ENCODE results near the gene G6PD. TPM values are rescaled to one million over a fixed set of nuclear protein-coding genes. Genes with fewer than 3 reads are reported as not detected.
A peak's percentile ranks its signal among the peaks of the same experiment; 100 is the strongest.

G6PD gene
- total RNA-seq, 1 donor from 2014 or later, result 16.9 TPM

DNA sequence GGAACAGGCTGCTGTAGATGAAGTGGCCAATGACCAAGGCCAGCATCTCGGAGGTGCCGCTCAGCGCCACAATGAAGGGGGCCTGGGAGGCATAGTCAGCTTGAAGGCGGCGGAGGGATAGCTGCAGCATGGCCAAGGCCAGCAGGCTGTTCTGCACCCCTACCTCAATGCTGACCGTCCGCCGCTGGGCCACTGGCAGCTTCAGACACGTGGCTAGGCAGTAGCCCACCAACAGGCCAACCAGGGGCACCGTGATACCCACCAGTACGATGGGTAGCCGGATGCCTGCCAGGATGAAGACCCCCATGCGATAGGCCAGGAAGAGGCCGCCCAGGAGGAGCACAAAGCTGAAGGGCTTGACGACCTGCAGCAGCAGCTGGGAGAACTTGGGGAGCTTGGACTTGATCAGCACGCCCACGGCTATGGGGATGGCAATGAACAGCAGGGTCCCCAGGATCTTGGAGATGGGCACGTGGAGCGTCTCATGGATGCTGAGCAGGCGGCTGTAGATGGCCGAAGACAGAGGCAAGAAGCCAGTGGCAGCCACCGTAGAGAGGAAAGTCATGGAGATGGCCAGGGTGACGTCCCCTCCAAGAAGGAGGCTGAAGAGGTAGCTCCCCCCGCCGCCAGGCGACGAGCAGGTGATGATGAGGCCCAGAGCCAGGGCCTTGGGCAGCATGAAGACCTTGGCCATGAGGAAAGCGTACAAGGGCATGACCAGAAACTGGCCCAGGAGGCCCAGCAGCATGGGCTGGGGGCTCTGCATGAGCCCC lies 58.9 kb downstream of the G6PD start:
- no peak for DNase-seq (ENCODE audit: low read depth in 2 of 2)

DNA sequence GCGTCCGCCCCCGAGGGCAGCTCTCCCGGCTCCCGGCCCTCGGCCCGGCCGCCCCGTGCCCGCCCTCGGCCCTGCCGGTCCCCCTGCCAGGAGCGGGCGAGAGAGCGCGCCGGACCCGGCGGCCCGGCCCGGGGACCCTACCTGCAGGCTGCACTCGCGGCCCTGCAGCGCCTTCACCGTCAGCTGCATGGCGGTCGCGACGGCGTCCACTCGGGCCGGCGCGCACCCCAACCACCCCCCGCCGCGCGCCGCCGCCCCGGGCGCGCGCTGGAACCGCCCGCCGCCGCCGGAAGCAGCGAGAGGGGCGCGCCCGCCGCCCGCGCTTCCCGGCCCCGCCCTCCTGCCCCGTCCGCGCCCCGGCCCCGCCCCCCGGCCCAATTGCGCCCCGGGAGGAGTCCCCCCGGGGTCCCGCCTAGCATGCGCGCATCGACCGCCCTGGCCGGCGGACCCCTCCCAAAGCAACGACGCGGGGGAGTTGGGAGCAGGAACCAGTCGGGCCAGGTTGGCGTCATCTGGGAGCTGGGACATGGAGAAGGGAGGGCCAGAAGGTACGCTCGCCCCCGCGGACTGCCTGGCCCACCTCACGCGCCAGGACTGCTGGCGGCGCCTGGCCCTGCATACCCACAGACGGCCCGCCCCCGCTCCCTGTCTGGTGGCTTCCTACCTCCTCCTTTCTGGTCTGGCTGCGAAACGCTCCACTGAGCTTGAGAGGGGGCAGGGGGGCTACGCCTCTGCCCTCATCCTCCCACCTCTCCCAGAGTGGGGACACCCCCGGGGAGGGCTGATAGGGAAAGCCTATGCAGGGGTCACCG lies 60.0 kb downstream of the G6PD start, which contains the start of gene UBL4A:
UBL4A (minus strand) TSS at position 220 of the 812 bp plus-strand sequence; CDS start at position 189, 31 bp downstream.
- DNase-seq (ENCODE audit: low read depth in 2 of 2), result peak; percentile 23 to 69

DNA sequence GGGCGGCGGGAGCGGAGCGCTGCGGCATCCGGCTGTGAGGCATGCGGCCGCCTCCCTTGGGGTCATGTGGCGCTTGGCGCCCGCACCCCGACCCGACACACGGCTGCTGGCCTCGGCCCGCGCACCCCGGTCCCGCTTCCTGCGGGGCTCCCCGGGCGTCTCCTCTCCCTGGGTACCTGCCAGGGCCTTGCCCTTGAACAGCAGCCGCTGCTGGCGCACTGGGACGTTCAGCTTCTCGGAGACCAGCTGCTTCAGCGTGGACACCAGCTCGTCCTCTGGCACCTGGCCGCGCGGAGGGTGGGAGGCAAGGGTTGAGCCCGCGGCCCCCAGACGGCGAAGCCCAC lies 60.6 kb downstream of the G6PD start:
- peak; percentile 5 to 15 for DNase-seq (ENCODE audit: low read depth in 2 of 2)

DNA sequence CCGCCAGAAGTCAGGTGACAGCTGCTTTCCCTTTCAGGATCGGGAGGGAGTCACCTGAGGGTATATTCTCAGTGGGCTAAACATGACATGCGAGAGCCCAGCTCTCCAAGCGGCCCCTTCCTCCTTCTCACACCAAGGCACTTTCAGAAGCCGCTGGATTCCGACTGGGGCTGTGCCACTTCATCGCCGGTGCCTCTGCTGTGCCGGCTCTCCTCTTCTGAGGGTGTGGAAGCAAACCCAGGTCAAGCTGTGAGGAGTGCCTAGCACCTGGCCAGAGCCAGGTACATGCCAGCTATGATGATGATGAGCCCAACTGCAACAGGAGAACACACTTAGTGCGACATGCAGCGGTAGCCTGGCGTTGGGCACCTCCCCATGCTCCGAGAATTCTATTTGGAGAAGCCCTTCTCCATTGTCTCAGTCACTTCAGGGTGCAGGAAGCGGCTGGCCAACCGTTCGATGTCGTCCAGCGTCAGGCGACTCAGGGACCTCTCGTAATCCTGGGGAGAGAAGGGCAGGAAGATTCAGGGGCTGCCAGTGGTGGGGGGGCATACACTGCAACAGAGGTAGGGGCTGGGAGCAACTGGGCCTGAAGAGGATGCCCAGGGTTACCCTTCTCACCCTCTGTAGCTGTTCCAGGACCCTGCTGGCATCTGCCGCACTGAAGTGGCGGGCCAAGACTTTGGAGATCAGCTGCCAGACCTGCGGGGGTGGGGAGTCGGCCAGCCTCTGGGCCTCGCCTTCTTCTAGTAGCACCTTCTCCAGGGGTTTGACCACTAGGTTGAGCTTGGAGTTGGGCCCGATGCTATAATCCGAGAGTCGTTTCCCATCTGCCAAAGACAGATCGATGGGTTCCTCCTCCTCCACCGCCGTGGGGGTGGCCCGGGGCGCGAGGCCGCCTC lies 61.2 kb downstream of the G6PD start:
- DNase-seq (ENCODE audit: low read depth in 2 of 2), result no peak

DNA sequence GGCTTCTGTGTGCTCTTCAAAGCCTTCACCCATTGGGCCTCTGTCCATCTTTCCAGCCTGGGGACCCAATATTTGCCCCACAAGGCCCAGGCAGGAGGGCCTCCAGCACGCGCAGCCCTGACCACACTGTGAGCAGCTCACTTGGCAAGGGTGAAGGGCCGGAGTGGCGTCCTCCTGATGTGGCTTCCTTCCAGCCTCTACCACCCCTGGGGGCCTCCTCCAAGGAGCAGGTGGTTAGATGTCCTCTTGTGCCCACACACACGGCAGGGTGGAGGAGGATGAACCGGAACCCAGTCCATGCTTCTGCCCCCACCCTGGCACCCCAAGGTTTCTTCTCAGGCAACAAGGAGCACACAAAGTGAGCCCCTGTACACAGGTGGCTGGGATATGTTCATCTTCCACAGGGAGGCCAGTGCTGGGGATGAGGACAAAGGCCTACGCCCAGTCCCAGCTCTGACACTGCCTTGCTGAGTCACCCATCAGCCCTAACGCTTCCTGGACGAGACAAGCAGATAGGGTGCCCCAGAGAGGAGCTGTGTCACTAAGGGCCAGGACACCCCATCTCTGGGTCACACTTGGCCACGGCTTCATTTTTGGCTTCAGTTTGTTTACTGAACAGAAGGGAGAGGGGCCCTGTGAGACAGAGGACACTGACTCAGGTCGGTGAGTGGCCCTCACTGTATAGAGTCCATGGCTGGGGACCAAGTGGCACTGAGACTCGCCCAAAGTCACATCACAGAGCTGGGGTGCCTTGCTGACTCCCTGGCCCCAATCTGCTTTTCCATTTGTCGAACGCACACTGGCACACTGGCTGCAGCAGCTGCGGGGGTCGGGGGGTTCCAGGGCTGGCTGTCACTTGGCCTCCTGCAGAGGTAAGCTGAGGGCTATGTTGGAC lies 62.1 kb downstream of the G6PD start:
- DNase-seq (ENCODE audit: low read depth in 2 of 2), result peak in 1 of 2 donors; percentile 16

DNA sequence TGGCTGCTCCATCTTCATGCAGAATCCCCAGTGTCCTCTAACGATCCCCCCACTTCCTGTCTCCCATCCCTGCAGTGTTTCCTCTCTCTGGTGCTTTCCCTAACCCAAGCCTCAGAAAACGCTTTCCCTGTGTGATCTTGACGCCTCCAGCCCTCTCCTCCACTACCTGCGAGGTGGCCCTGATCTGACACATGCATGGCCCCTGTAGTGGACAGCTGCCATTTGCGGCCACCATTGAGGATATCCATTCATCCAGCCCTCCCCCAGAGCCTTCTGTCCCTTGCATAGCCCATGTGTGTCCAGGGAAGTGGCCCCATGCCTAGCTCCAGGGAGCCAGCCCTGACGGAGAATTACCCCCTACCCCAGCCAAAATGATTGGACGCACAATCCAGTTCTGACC lies 63.3 kb downstream of the G6PD start:
- DNase-seq (ENCODE audit: low read depth in 2 of 2), result no peak

DNA sequence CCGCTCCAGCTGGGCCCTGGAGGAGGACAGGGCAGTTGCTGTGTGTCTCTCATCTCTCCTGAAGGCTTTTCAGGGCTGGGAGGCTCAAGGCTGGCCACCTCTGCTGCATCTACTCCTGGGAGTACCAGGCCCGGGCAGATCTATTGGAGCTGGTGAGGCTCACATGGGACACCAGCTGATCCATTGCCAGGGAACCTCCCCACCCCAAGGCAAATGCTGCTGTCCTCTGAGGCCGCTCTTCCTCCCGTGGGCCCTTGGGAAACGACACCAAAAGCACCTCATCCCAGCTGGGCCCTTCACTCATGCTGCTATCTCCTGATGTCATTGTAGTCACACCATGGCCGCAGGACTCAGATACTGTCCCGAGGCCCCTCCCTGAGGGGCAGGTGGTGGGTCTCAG lies 63.9 kb downstream of the G6PD start:
- no peak for DNase-seq (ENCODE audit: low read depth in 2 of 2)

DNA sequence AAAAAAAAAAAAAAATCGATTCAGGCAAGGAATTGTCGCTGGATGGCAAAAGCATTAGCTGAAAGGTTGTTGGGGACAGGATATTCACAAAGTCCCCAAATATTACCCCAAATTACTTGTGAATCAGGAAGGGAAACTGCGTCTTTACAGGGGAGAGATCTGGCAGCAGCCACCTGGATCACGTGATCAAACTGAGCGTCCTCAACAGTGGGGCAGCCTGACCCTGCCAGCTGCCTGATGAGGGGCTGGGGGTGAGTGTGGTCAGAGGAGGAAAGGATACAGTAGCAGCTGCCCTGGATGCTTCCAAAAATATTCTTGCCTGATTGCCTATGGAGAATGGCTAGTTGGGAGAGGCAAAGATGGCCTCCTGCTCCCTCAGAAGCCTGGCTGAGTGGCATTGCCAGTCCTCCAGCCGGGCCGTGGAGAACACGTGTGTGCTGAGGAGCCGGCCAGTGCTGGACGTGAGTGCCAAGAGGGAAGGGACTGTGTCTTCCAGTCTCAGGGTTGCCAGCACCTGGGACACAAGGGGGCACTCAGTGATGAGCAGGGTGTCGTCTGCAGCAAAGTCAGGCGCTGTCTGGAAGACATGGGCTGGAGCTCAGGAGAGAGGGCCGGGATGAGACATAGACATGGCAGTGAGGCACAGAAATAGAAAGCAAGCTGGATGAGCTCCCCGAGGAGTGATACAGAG lies 64.6 kb downstream of the G6PD start:
- DNase-seq (ENCODE audit: low read depth in 2 of 2), result no peak

Other genes starting within 250 kb of the G6PD start
- 781 and 1,159 TPM in 2 replicates for gene FLNA, start 172.2 kb downstream of the G6PD start, total RNA-seq
- 14.5 and 18.1 TPM in 2 replicates for gene EMD, start 167.6 kb downstream of the G6PD start, total RNA-seq
- gene RPL10, start 148.5 kb downstream of the G6PD start, total RNA-seq, result 2,090 and 2,761 TPM in 2 replicates
- 79.1 and 86.3 TPM in 2 replicates for gene DNASE1L1, start 137.6 kb downstream of the G6PD start, total RNA-seq
- gene TAFAZZIN, start 135.3 kb downstream of the G6PD start, total RNA-seq, result 8.5 and 11.9 TPM in 2 replicates
- 53.6 and 64.3 TPM in 2 replicates for gene ATP6AP1, start 118.2 kb downstream of the G6PD start, total RNA-seq
- 24.8 and 59.1 TPM in 2 replicates for gene GDI1, start 109.7 kb downstream of the G6PD start, total RNA-seq
- 45.8 and 51.0 TPM in 2 replicates for gene FAM50A, start 102.7 kb downstream of the G6PD start, total RNA-seq
- 3.7 and 6.3 TPM in 2 replicates for gene PLXNA3, start 88.6 kb downstream of the G6PD start, total RNA-seq
- 12.6 and 19.8 TPM in 2 replicates for gene LAGE3, start 67.6 kb downstream of the G6PD start, total RNA-seq
- 24.6 and 31.3 TPM in 2 replicates for gene UBL4A, start 60.2 kb downstream of the G6PD start, total RNA-seq
- gene SLC10A3, start 56.2 kb downstream of the G6PD start, total RNA-seq, result 8.5 and 14.7 TPM in 2 replicates
- gene FAM3A, start 30.6 kb downstream of the G6PD start, total RNA-seq, result 13.3 and 20.8 TPM in 2 replicates
- 9.2 and 11.7 TPM in 2 replicates for gene IKBKG, start 774 bp upstream of the G6PD start, total RNA-seq
- not detected in 2 replicates for gene CTAG1A, start 38.3 kb upstream of the G6PD start, total RNA-seq
- not detected in 2 replicates for gene CTAG1B, start 72.4 kb upstream of the G6PD start, total RNA-seq
- not detected in 2 replicates for gene CTAG2, start 106.7 kb upstream of the G6PD start, total RNA-seq
- gene GAB3, start 204.2 kb upstream of the G6PD start, total RNA-seq, result 6.5 and 7.9 TPM in 2 replicates
- 31.8 and 34.5 TPM in 2 replicates for gene DKC1, start 216.0 kb upstream of the G6PD start, total RNA-seq

Data from lung microvascular endothelial cell (primary cell).